HepG2 (cell line): ENCODE data around the gene DPY19L1.
"Not testable (repeated sequence)": the region's sequence is repeated elsewhere in the genome, so short reads cannot be mapped to it uniquely, and the experiment has no call there.

Experiments used
- CTCF ChIP-seq: sonication (generic); formaldehyde crosslinking; IDR thresholded peaks from 2 replicates; pipeline ENCODE4 v1.5.0; 2020; ENCODE audit warnings: mild to moderate bottlenecking, missing genetic modification reagents, moderate library complexity
- FOSL1 ChIP-seq: sonication (generic); formaldehyde crosslinking; IDR thresholded peaks from 2 replicates; pipeline ENCODE4 v1.9.0; 2021; ENCODE audit warnings: missing genetic modification reagents, borderline replicate concordance
- JUND ChIP-seq: sonication (generic); formaldehyde crosslinking; IDR thresholded peaks from 2 replicates; pipeline ENCODE4 v1.8.0; 2022; ENCODE audit warnings: mild to moderate bottlenecking, missing genetic modification reagents
- MLX ChIP-seq: IDR thresholded peaks from 2 replicates; pipeline ENCODE4 v1.6.1; 2016
- MZF1 ChIP-seq: sonication (generic); formaldehyde crosslinking; IDR thresholded peaks from 2 replicates; pipeline ENCODE4 v1.8.1; 2023; ENCODE audit warnings: mild to moderate bottlenecking, missing genetic modification reagents, borderline replicate concordance
- NBN ChIP-seq: fragments of 450-650 bp; conservative IDR thresholded peaks from 2 replicates; pipeline ENCODE4 v1.6.1; 2017
- POLR2A ChIP-seq, 2 experiments: IDR thresholded peaks; 2 replicates each; pipeline ENCODE4 v1.6.1; 2011; ENCODE audit warnings: low read depth in 2 of 2, low read length in 2 of 2, mild to moderate bottlenecking in 1 of 2, moderate library complexity in 1 of 2; ENCODE audit not compliant: insufficient read depth in 1 of 2
- ZBTB8A ChIP-seq: sonication (generic); formaldehyde crosslinking; IDR thresholded peaks from 2 replicates; pipeline ENCODE4 v1.4.0; 2020; ENCODE audit warnings: mild to moderate bottlenecking, low read depth, missing genetic modification reagents, borderline replicate concordance
- ZNF230 ChIP-seq: sonication (generic); formaldehyde crosslinking; IDR thresholded peaks from 2 replicates; pipeline ENCODE4 v1.4.0; 2020; ENCODE audit warnings: mild to moderate bottlenecking, missing genetic modification reagents

- TF ChIP-seq NBN; MLX (CRISPR knock-in tag); JUND (CRISPR knock-in tag); ZNF230 (CRISPR knock-in tag); POLR2A (IDR thresholded peaks at IDR 0.05; ENCODE audit: insufficient read depth in 1 of 2, low read depth in 2 of 2, low read length in 2 of 2); ZBTB8A; FOSL1 (CRISPR knock-in tag); MZF1 (CRISPR knock-in tag); CTCF: not testable (repeated sequence)
Measured at GRCh38 chr7:34996423-34997090, 40.7 kb downstream of the DPY19L1 start.
